HG02759 (cell line): ENCODE data around the gene STC2.
A peak's percentile ranks its signal among the peaks of the same experiment; 100 is the strongest.
"Not testable (repeated sequence)": the region's sequence is repeated elsewhere in the genome, so short reads cannot be mapped to it uniquely, and the experiment has no call there.

Experiments used
- ATAC-seq: cut with Tn5 transposase; IDR thresholded peaks from one replicate; pipeline ENCODE4 v1.9.1; 2021; ENCODE audit warnings: mild to moderate bottlenecking, moderate library complexity; ENCODE audit not compliant: unreplicated experiment

The STC2 gene, protein sequence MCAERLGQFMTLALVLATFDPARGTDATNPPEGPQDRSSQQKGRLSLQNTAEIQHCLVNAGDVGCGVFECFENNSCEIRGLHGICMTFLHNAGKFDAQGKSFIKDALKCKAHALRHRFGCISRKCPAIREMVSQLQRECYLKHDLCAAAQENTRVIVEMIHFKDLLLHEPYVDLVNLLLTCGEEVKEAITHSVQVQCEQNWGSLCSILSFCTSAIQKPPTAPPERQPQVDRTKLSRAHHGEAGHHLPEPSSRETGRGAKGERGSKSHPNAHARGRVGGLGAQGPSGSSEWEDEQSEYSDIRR

GRCh38 chr5:173327948-173328843 lies at the start of gene STC2:
Gene STC2, minus strand, starts transcription at chr5:173328414. Its CDS starts 221 bp downstream, at chr5:173328193.
- ATAC-seq = peak; percentile 64

- ATAC-seq = no peak
Measured at GRCh38 chr5:173371400-173371799, 43.2 kb upstream of the STC2 start.

GRCh38 chr5:173363406-173363805 lies 35.2 kb upstream of the STC2 start:
- ATAC-seq = not testable (repeated sequence)

DNA sequence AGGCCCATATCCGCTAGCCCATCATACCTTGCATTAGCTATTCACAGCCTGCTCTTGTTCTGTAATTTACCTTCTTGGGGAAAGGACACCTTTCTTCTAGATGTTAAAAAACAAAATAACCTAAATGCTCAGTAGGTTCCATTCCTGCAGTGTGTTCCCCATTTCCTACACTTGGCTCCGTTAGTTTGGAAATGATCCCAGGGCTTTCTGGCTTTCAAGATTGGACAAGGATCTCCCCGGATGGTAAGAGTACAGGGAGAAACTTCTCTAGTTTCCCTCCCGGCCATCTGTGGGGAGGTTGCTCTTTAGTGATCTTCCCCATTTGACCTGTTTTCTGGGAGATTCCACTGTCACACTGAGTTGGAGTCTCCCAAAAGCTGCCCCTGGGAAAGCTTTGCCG lies 27.3 kb upstream of the STC2 start:
- no peak for ATAC-seq

DNA sequence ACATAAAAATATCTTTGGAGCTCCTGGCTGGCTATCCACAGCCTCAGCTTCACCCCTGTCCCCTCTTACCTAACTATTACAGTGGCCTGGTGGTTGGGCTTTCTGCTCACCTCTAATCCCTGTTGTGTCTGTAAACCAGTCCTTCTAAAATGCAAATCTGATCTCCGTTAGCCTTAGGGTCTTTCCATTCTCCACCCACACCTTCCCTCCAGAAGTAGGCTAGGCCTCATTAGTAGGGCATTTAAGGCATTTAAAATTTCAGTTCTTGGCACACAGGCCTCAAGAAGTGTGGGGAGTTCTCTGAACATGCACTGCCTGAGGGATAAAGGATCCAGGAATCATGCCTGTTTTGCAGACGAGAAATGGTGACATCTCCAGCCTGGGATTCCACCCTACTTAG lies 26.4 kb upstream of the STC2 start:
- ATAC-seq = no peak

DNA sequence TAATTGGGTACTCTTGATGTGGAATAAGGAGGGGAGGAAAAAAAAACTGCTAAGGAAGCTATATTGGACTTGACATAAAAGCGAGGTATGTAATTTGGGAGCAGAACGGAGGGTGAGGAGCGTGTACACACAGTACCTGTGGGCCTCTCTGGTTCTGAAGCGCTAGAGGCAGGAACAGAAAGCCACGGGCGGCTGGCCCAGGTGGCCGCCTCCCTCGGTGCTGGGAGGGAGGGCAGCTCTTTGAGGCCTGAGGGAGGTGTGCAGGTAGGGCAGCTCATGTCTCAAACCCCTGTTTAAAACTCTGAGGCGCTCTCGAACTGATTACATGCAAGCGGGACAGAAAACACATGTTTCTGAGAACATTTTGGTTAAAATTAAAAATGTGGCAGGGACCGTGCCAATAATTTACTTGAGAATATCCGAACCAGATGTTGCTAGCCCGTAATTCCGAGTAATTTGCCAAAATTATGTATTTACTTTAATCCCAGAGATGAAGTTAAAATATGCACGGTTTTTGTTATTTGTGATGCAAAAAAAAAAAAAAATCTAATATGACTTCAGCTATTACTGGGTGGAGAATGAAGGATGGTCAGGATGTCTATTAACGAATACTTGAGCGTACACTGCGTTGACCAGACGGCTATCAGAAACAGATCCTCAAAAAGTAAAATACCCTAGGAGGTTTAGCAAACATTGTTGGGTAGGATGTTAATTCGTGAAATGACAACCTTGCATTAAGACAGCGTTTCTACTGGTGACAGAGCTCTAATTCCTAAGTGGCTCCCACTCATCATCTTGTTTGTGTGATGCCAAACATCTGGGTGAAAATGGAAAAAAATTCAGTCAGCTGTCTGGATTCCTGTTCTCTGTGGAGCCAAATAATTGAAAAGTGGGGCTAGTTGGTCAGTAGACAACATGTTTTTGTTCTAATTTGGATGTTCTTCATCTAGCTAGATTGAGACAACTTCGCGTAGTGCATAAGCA lies 24.4 kb upstream of the STC2 start:
- no peak for ATAC-seq

DNA sequence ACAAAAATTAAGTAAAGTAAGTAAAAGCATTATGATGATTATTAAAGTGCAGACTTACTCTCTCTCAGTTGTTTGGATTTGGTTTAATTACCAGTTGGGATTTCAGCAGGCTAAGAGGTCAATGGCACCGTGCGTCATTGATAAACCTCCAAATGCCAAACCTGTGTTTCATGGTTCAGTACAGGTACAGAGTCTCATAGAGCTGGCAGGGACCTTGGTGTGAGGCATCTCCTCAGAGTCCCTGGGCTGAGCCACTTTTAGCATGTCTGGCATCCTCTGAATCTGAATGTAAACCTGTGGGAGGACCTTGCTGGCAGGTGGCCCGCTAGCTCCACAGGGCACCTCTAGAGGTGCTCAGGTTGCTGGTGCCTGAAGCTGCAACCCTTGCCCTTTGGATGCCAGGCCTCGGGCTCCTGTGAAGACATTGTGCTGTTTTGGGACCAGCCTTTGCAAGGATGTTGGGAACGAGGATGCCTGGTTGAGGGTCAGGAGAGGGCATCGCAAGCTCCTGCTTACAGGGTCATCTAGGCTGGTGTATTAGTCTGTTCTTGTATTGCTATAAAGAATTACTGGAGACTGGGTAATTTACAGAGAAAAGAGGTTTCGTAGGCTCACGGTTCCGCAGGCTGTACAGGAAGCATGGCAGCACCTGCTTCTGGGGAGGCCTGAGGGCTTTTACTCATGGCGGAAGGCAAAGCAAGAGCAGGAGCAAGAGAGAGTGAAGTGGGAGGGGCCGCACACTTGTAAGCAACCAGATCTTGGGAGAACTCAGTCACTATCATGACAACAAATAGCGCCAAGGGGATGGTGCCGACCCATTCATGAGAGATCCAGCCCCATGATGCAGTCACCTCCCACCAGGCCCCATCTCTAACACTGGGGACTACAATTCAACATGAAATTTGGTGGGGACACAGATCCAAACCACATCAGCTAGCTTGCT lies 14.9 kb upstream of the STC2 start:
- ATAC-seq = no peak

- ATAC-seq = no peak
Measured at GRCh38 chr5:173341961-173342430, 13.8 kb upstream of the STC2 start.

DNA sequence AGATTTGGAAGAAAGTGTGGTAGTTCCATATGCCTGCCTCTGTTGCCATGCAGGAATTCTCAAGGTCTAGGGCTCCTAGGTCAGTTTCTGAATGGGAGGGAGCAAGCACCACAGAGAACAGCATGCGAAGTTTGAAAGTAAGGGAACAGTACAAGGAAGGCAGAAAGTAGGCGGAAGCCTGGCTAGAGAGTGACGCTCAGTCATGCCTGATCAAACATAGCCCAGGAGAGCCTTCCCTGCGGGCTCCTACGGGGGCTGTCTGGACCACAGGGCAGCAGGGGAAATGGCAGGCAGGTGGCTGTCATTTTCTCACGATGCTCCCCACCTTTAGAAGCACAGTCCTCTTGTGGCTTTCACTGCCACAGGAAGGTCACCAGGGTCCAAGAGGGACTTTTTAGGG lies 12.8 kb upstream of the STC2 start:
- no peak for ATAC-seq

DNA sequence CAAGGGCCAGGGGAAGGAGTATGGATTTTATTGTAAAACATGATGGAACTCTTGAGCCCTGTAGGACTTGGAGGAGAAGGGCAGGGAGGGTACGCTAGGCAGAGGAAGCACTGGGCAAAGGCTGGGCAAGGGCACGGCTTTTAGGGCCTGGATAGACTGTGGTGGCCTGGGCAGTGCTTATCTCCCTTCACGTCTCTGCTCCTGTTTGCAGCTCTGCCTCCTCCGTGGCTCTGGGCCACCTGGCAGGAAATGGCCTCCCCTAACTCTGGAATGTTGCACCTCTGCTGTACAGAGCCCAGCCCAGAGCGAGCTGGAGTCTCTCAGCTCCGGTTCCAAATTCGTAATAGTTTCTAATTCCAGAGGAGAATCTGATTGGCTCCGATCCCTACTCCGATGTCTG lies 12.2 kb upstream of the STC2 start:
- no peak for ATAC-seq

DNA sequence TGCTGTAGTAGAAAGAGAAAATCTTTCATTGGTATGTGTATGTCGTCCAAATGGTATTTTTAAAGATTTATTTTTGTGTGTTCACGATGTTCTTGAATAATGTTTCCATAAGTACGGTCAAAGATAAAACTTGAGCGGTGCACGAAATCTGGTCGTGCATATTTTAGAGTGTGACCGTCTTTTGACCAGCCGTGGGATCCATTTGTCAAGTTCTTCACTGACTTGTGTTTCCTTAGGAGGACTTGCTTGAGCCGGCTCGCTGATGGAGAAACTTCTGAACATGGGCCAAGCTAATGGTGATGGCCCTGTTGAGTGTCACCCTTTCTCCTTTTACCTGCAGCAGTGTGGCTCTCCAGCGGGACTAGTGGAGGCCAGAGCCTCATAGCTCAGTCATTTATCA lies 11.1 kb upstream of the STC2 start:
- ATAC-seq = no peak

- no peak for ATAC-seq
Measured at GRCh38 chr5:173338380-173339015, 10.3 kb upstream of the STC2 start.

GRCh38 chr5:173334808-173335207 lies 6.6 kb upstream of the STC2 start:
- ATAC-seq = no peak

DNA sequence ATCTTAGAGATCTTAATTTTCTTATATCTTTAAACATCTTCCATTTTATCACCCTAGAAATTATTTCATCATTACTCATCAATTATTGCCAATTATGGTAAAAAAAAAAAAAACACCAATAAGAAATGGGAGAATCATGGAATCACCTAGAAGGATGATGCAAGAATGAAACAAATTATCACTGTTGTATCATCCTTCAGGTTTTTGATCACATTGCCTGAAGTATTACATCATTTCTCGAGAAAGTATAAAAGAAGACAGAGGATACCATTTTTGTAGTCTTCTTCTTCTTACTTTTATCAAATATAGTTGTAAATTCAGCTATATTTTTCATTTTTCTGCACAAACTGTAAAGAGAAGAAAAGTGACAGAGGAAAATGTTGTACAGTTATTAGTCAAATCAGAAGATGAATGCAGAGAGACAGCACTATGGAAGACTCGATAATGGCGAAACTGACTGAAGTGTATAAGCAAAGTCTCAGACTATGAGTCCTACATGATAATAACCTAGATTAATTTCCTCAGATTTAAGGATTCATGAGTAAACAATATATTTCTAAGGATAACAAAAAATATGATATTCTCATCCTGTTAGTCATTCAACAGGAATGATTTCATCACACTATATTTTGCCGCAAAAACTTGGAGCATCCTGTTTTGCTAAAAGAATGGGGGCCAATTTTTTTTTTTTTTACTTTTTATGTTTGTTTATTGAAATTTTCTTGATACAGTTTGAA lies 5.9 kb upstream of the STC2 start:
- no peak for ATAC-seq

DNA sequence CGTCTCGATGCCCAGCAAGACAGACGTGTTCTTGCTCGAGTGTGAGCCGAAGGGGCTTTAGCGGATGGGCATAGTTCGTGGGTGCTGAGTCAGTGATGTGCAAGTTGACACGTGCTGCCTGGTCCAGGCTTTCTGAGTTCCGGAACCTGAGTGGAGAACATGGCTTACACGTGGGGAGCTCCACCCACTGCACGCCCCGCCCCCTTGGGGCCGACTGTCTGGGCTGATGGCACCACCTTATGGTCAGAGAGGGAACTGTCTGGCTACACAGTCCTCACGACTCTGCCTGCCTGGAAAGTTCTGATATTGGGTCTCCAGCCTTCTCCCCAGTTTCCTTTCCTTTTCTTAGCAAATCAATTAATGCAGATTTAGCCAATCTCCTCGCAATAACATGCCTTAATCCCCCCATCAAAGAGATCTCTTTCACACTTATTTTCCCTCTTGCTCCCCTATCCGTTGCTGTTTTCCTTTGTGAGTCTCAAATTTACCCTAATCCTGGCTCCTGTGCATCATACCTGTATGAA lies 3.8 kb upstream of the STC2 start:
- peak; percentile 61 for ATAC-seq

DNA sequence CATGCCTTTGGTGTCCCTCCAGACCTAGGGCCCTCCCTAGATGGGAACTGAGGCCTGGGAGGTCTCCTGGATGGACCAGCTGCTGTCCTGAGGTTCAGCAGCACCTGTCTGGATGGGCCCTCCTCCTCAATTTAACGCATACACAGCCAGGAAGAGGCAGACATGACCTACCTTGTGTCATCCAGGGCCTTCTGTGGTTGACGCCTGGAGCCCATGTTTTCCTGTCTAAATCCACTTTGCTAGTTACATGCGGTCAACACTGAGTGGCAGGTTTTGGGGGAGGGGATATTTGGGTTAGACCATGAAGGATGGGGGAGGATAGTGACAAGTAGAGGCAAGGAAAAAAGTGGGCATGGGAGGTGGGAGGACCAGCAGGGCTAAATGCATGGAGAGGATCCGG lies 3.1 kb upstream of the STC2 start:
- ATAC-seq = no peak

DNA sequence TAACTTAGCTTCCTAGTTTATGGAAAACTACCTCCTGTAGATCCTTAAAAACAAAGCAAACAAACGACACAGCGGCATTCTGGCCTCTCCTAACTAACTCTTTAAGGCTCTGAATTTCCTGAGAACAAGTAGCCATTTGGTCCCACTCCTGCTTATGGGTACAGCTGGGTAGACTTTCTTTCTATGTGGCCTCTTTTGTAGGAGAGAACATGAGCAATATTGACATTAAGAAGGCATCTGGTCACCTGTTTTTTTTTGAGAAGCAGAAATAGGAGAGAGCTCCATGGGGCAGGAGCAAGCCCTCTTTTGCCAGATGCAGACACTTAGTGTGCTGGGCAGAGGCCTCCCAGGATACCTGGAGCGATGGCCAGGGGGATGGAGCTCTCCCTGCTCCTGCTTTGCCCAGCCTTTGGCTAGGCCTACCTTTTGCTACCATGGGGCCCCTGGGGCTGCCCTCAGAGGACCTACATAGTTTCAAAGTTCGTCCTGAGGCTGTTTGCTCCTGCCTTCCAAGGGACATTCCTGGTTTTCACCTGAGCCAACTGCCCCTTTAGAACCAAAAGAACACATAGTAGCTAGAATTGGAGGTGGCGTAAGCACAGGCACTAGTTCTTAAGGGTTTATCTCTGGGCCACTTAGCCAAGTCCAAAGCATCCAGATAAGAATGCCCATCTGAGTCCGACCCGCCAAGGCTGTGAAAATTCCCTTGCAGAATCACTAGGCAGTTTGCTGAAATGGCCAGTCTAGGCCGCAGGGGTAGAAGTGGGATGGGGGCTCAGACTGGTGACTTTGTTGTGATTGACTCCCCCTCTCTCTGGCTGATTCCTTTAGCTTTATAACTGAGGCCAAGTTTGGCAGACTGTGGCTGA lies 2.4 kb upstream of the STC2 start:
- no peak for ATAC-seq
